Lung (tissue), 12 donors: ENCODE measurements around the gene PXMP4. TPM values are rescaled to one million over a fixed set of nuclear protein-coding genes. Genes with fewer than 3 reads are reported as not detected.

Source experiments
- ATAC-seq: fragments of 200-7000 bp; cut with Tn5 transposase; one replicate; pipeline ENCODE4 v1.9.1; 2020; ENCODE audit warnings: moderate number of reproducible peaks; ENCODE audit not compliant: insufficient read depth, low FRiP score
- DNase-seq, 3 donors: peaks; one replicate each; pipeline ENCODE4 v3.0.0-alpha.2; 2013 to 2017
- H3K27ac ChIP-seq, 2 donors: one replicate each; pipeline ENCODE4 v1.5.1; 2013; ENCODE audit warnings: mild to moderate bottlenecking in 2 of 2, moderate library complexity in 2 of 2, control low read depth in 1 of 2, inconsistent platforms in 1 of 2, low read depth in 1 of 2, low read length in 1 of 2
- H3K27me3 ChIP-seq, 3 donors: one replicate each; pipeline ENCODE4 v1.5.1; 2013; ENCODE audit warnings: low read length in 2 of 3; ENCODE audit not compliant: control insufficient read depth in 3 of 3, insufficient read depth in 3 of 3
- H3K36me3 ChIP-seq, 4 donors: one replicate each; pipeline ENCODE4 v1.5.1; 2013; ENCODE audit warnings: low read length in 4 of 4, mild to moderate bottlenecking in 1 of 4, moderate library complexity in 1 of 4; ENCODE audit not compliant: control insufficient read depth in 4 of 4, insufficient read depth in 4 of 4
- H3K4me1 ChIP-seq, 5 donors: one replicate each; pipeline ENCODE4 v1.5.1; 2013; ENCODE audit warnings: low read length in 5 of 5, mild to moderate bottlenecking in 2 of 5, moderate library complexity in 1 of 5; ENCODE audit not compliant: control insufficient read depth in 5 of 5, insufficient read depth in 5 of 5
- H3K4me3 ChIP-seq: one replicate; pipeline ENCODE4 v1.5.1; 2013; ENCODE audit warnings: mild to moderate bottlenecking, control low read depth, moderate library complexity
- H3K9ac ChIP-seq, 2 donors: one replicate each; pipeline ENCODE4 v1.5.1; 2013; ENCODE audit warnings: low read length in 2 of 2, control low read depth in 1 of 2; ENCODE audit not compliant: insufficient read depth in 1 of 2
- H3K9me3 ChIP-seq, 4 donors: one replicate each; pipeline ENCODE4 v1.5.1; 2013; ENCODE audit warnings: low read length in 3 of 4, mild to moderate bottlenecking in 1 of 4, moderate library complexity in 1 of 4; ENCODE audit not compliant: control insufficient read depth in 4 of 4, insufficient read depth in 3 of 4
- WGBS, 2 donors: extraction: QIAGEN DNeasy Blood & Tissue Kit; methylation state at CpG; one replicate each; pipeline ENCODE4 v1.1.7; 2013; 5-methylcytosine and 5-hydroxymethylcytosine counted together
- polyA plus RNA-seq, 2 donors: library from polyadenylated mRNA; stranded (reverse); fragments of 200-250 nt; gene quantifications; one replicate each; pipeline ENCODE4 v1.2.1, GENCODE V29; 2013
- total RNA-seq, 2 donors: library from RNA; depleted of rRNA in 1 of 2; stranded (reverse); fragments of >200 nt in 1 of 2; gene quantifications; one replicate each; pipeline ENCODE4 v1.2.1, GENCODE V29; 2014 to 2021
- TF ChIP-seq, protein P1 (sequence below): IDR thresholded peaks from 2 replicates; pipeline ENCODE4 v1.5.1; 2012; ENCODE audit warnings: mild to moderate bottlenecking; ENCODE audit errors: control extremely low read depth, extremely low read depth
- donor health status: control.
- donor health status: control.
- donor health status: Bipolar disorder and iron deficiency.
- donor health status: healthy.
- donor health status: DM: yes; HTN: yes; CAD: no.

The PXMP4 gene
- total and polyA plus RNA-seq, 4 donors = 10.2 to 36.8 (median 26.8) TPM

- Histone ChIP-seq H3K36me3 (peaks cover 0 to 6% (median 4%) of the 10 kb centered on the region in 4 donors), H3K4me1 (peaks cover 0 to 56% (median 23%) of the 10 kb centered on the region in 5 donors), H3K4me3 (no peak overlapping the region), H3K27ac (no peak overlapping the region), H3K9ac (no peak overlapping the region), H3K27me3 (no peaks in the 10 kb centered on the region), H3K9me3 (no peaks in the 10 kb centered on the region)
- ATAC-seq (no peak), DNase-seq (no peak)
- TF ChIP-seq, protein P1, sequence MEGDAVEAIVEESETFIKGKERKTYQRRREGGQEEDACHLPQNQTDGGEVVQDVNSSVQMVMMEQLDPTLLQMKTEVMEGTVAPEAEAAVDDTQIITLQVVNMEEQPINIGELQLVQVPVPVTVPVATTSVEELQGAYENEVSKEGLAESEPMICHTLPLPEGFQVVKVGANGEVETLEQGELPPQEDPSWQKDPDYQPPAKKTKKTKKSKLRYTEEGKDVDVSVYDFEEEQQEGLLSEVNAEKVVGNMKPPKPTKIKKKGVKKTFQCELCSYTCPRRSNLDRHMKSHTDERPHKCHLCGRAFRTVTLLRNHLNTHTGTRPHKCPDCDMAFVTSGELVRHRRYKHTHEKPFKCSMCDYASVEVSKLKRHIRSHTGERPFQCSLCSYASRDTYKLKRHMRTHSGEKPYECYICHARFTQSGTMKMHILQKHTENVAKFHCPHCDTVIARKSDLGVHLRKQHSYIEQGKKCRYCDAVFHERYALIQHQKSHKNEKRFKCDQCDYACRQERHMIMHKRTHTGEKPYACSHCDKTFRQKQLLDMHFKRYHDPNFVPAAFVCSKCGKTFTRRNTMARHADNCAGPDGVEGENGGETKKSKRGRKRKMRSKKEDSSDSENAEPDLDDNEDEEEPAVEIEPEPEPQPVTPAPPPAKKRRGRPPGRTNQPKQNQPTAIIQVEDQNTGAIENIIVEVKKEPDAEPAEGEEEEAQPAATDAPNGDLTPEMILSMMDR = no peak
- WGBS, 2 donors = 86 to 95% methylated on average over 6 of the region's 6 CpGs
Observed at GRCh38 chr20:33670715-33671499, 49.2 kb downstream of the PXMP4 start.

- H3K9me3 ChIP-seq = no peaks in the 10 kb centered on the region
- no peaks in the 10 kb centered on the region for H3K27me3 ChIP-seq
- TF ChIP-seq, protein P1 = no peak
- WGBS, 2 donors = 86 to 88% methylated on average over 13 of the region's 13 CpGs
- H3K27ac ChIP-seq = no peak overlapping the region
- no peak for DNase-seq
- H3K9ac ChIP-seq = no peak overlapping the region
- H3K36me3 ChIP-seq = peaks cover 0 to 6% (median 4%) of the 10 kb centered on the region in 4 donors
- no peak overlapping the region for H3K4me3 ChIP-seq
- H3K4me1 ChIP-seq = peaks cover 0 to 48% (median 21%) of the 10 kb centered on the region in 5 donors
- no peak for ATAC-seq
Observed at GRCh38 chr20:33669873-33670640, 50.1 kb downstream of the PXMP4 start.

DNA sequence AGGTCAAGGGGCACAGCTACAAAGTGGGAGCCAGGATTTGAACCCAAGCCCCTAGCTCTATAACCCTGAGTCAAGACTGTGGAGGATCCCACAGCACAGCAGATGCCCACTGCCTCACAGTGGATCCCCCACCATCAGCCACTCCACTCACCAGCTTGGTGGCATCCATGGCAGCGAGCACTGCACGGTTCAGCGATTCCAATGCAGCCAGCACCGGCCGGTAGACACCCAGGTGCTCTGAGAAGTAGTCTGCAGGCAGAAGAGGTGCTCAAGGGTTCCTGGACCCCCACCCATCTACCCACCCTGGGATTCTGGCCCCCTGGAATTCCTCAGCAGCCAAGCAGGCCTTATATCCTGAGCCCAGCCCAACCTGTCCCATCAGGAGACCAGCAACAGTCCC, 50.9 kb downstream of the PXMP4 start:
- H3K27me3 ChIP-seq = no peaks in the 10 kb centered on the region
- H3K4me3 ChIP-seq = no peak overlapping the region
- WGBS, 2 donors = 97 to 98% methylated on average over 5 of the region's 5 CpGs
- no peaks in the 10 kb centered on the region for H3K9me3 ChIP-seq
- DNase-seq (no peak), ATAC-seq (no peak)
- H3K27ac ChIP-seq = no peak overlapping the region
- no peak overlapping the region for H3K9ac ChIP-seq
- TF ChIP-seq, protein P1 = no peak
- peaks cover 0 to 45% (median 14%) of the 10 kb centered on the region in 5 donors for H3K4me1 ChIP-seq
- peaks cover 0 to 6% (median 4%) of the 10 kb centered on the region in 4 donors for H3K36me3 ChIP-seq
